K562 (cell line): ENCODE measurements around the gene PIK3CG. TPM values are rescaled to one million over a fixed set of nuclear protein-coding genes. Genes with fewer than 3 reads are reported as not detected.

Experiments used
- CCAR2 ChIP-seq: fragments of 200-400 bp; formaldehyde crosslinking; IDR thresholded peaks from 2 replicates; pipeline ENCODE4 v1.6.1; 2017; ENCODE audit warnings: mild to moderate bottlenecking, low read depth, low read length
- EZH2 ChIP-seq: IDR thresholded peaks from 2 replicates; pipeline ENCODE4 v1.6.1; 2012; ENCODE audit warnings: low read depth, mild to moderate bottlenecking, inconsistent platforms, low read length, borderline replicate concordance
- GATA2 ChIP-seq: sonication (generic); formaldehyde crosslinking; IDR thresholded peaks from 2 replicates; pipeline ENCODE4 v1.4.0; 2020; ENCODE audit warnings: mild to moderate bottlenecking, missing genetic modification reagents
- MAFK ChIP-seq: IDR thresholded peaks from 2 replicates; pipeline ENCODE4 v1.6.1; 2011; ENCODE audit warnings: low read length, improper control_type of control experiment
- NCOA1 ChIP-seq: fragments of 450-650 bp; IDR thresholded peaks from 2 replicates; pipeline ENCODE4 v1.6.1; 2016; ENCODE audit warnings: low read depth
- RCOR1 ChIP-seq, 2 experiments: IDR thresholded peaks; 2 replicates each; pipeline ENCODE4 v1.6.1; 2012; ENCODE audit warnings: low read depth in 2 of 2, low read length in 2 of 2, borderline replicate concordance in 1 of 2, improper control_type of control experiment in 1 of 2
- SRSF9 ChIP-seq: fragments of 200-400 bp; formaldehyde crosslinking; IDR thresholded peaks from 2 replicates; pipeline ENCODE4 v1.6.1; 2017; ENCODE audit warnings: low read depth, low read length, borderline replicate concordance
- SUPT5H ChIP-seq: fragments of 450-650 bp; IDR thresholded peaks from 2 replicates; pipeline ENCODE4 v1.6.1; 2016
- TAF15 ChIP-seq: fragments of 200-400 bp; formaldehyde crosslinking; IDR thresholded peaks from 2 replicates; pipeline ENCODE4 v1.6.1; 2017; ENCODE audit warnings: mild to moderate bottlenecking, low read depth, low read length, moderate library complexity
- ZBTB17 ChIP-seq: fragments of 450-650 bp; formaldehyde crosslinking; IDR thresholded peaks from 2 replicates; pipeline ENCODE4 v1.4.0; 2020; ENCODE audit warnings: mild to moderate bottlenecking
- ZFP36 ChIP-seq: fragments of 150-350 bp; IDR thresholded peaks from 2 replicates; pipeline ENCODE4 v1.6.1; 2018; ENCODE audit warnings: low read length, low read depth; ENCODE audit not compliant: partially characterized antibody
- ZNF589 ChIP-seq: fragments of 200-800 bp; sonication (Bioruptor generic); IDR thresholded peaks from 2 replicates; pipeline ENCODE4 v1.6.1; 2016; ENCODE audit warnings: low read depth, missing genetic modification characterization, missing compliant biosample characterization
- polyA plus RNA-seq, 8 experiments: library from polyadenylated mRNA; depleted of rRNA in 4 of 8; stranded (reverse) in 5 of 8; unstranded in 3 of 8; fragments of >200 nt; fragmentation: Nextera tagmentation in 2 of 8; fragmentation: Illumina TruSeq in 1 of 8; extraction: Ambion mirVana in 2 of 8; extraction: Trizol in 1 of 8; gene quantifications; 2 replicates each; pipeline versions ENCODE4 v1.2.1 to v1.2.3, GENCODE V29; 2011 to 2014; ENCODE audit warnings: inconsistent platforms in 1 of 8, missing spikeins in 1 of 8
- total RNA-seq, 7 experiments: library from RNA; depleted of rRNA in 6 of 7; stranded (reverse); fragments of >200 nt in 6 of 7; fragmentation: Illumina TruSeq in 2 of 7; extraction: Trizol in 2 of 7; gene quantifications; 2 replicates each; pipeline versions ENCODE4 v1.2.1 to v1.2.3, GENCODE V29; 2011 to 2021; ENCODE audit warnings: low replicate concordance in 1 of 7
- TF ChIP-seq, protein P1 (sequence below), 2 experiments: fragments of 450-650 bp; IDR thresholded peaks; 2 replicates each; pipeline ENCODE4 v1.6.1; 2018; ENCODE audit warnings: mild to moderate bottlenecking in 2 of 2, low read depth in 1 of 2; ENCODE audit not compliant: partially characterized antibody in 2 of 2
- TF ChIP-seq, protein P2 (sequence below): fragments of 250-450 bp; sonication (Bioruptor Pico); IDR thresholded peaks from 2 replicates; pipeline ENCODE4 v1.4.0; 2020; ENCODE audit warnings: mild to moderate bottlenecking
- TF ChIP-seq, protein P3 (sequence below): fragments of 250-450 bp; sonication (Bioruptor Pico); IDR thresholded peaks from 2 replicates; pipeline ENCODE4 v1.5.0; 2021
- TF ChIP-seq, protein P4 (sequence below): sonication (generic); formaldehyde crosslinking; IDR thresholded peaks from 2 replicates; pipeline ENCODE4 v1.9.0; 2022; ENCODE audit warnings: mild to moderate bottlenecking, missing genetic modification reagents

Gene PIK3CG
- total and polyA plus RNA-seq, 9 of the 15 experiments (the other 6 are each of a cell fraction or from before 2014, with no cell fraction given) = 5.3 to 42.5 (median 29.0) TPM

DNA sequence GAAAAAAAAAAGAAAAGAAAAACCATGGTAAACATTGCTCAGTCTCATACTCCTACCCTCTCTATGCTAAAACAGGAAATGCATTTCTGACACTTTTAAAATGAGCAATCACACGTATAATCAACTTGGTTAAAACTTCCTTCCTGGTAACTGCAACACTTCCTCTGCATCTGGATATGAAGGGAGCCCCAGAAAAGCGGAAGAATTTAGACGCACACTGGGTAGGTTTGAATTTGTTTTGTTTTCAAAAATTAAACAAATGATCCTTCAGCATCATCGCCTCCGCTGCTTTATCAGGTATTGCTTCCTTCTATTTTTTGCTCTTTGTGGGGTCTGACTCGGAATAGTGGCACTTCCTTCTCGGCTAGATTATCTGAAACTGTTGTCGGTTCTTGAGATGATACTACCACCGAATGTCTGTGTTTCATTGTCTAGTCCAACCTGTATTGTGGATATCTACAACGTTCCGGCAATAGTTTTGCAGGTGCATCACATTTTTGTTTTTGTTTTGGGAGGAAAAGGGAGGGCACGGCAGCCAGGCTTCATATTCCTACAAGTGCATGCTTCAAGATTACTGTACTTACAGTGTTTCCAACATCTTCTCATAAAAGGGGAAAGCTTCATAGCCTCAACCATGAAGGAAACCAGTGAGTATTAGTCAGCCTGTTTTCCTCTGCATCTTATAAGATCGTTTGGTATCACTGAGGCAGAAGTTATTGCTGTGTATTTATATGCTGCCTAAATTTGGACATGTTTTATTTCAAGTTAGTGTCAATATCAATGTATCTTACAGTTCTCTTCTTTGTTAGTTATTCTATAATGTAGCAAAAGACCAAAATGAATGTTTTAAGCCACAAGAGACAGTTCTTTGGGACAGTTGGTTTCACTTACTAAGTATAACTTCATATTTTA is at the start of gene PIK3CG (continued):
- TF ChIP-seq SRSF9 (no peak), MAFK (no peak), ZBTB17 (CRISPR knock-in tag) (no peak), NCOA1 (peak; percentile 33; the same call in 1 of the 2 replicates), RCOR1 (IDR thresholded peaks at IDR 0.05; ENCODE audit: borderline replicate concordance in 1 of 2, low read depth in 2 of 2, low read length in 2 of 2) (no peak), ZNF589 (CRISPR knock-in tag) (no peak), CCAR2 (no peak), TAF15 (no peak), GATA2 (CRISPR knock-in tag) (no peak), EZH2 (no peak), SUPT5H (peak; percentile 66), ZFP36 (no peak)
- TF ChIP-seq, protein P1, sequence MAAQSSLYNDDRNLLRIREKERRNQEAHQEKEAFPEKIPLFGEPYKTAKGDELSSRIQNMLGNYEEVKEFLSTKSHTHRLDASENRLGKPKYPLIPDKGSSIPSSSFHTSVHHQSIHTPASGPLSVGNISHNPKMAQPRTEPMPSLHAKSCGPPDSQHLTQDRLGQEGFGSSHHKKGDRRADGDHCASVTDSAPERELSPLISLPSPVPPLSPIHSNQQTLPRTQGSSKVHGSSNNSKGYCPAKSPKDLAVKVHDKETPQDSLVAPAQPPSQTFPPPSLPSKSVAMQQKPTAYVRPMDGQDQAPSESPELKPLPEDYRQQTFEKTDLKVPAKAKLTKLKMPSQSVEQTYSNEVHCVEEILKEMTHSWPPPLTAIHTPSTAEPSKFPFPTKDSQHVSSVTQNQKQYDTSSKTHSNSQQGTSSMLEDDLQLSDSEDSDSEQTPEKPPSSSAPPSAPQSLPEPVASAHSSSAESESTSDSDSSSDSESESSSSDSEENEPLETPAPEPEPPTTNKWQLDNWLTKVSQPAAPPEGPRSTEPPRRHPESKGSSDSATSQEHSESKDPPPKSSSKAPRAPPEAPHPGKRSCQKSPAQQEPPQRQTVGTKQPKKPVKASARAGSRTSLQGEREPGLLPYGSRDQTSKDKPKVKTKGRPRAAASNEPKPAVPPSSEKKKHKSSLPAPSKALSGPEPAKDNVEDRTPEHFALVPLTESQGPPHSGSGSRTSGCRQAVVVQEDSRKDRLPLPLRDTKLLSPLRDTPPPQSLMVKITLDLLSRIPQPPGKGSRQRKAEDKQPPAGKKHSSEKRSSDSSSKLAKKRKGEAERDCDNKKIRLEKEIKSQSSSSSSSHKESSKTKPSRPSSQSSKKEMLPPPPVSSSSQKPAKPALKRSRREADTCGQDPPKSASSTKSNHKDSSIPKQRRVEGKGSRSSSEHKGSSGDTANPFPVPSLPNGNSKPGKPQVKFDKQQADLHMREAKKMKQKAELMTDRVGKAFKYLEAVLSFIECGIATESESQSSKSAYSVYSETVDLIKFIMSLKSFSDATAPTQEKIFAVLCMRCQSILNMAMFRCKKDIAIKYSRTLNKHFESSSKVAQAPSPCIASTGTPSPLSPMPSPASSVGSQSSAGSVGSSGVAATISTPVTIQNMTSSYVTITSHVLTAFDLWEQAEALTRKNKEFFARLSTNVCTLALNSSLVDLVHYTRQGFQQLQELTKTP (IDR thresholded peaks at IDR 0.05; ENCODE audit: low read depth in 1 of 2, partially characterized antibody in 2 of 2) = peak; percentile 74 to 87
- TF ChIP-seq, protein P2, sequence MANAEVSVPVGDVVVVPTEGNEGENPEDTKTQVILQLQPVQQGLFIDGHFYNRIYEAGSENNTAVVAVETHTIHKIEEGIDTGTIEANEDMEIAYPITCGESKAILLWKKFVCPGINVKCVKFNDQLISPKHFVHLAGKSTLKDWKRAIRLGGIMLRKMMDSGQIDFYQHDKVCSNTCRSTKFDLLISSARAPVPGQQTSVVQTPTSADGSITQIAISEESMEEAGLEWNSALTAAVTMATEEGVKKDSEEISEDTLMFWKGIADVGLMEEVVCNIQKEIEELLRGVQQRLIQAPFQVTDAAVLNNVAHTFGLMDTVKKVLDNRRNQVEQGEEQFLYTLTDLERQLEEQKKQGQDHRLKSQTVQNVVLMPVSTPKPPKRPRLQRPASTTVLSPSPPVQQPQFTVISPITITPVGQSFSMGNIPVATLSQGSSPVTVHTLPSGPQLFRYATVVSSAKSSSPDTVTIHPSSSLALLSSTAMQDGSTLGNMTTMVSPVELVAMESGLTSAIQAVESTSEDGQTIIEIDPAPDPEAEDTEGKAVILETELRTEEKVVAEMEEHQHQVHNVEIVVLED (CRISPR knock-in tag) = no peak
- TF ChIP-seq, protein P3, sequence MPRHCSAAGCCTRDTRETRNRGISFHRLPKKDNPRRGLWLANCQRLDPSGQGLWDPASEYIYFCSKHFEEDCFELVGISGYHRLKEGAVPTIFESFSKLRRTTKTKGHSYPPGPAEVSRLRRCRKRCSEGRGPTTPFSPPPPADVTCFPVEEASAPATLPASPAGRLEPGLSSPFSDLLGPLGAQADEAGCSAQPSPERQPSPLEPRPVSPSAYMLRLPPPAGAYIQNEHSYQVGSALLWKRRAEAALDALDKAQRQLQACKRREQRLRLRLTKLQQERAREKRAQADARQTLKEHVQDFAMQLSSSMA (CRISPR knock-in tag) = no peak
- TF ChIP-seq, protein P4, sequence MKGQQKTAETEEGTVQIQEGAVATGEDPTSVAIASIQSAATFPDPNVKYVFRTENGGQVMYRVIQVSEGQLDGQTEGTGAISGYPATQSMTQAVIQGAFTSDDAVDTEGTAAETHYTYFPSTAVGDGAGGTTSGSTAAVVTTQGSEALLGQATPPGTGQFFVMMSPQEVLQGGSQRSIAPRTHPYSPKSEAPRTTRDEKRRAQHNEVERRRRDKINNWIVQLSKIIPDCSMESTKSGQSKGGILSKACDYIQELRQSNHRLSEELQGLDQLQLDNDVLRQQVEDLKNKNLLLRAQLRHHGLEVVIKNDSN (CRISPR knock-in tag) = no peak
